HL-60 (cell line): ENCODE results near the gene DKKL1.

Experiments
- CTCF ChIP-seq: IDR thresholded peaks from one replicate; pipeline ENCODE4 v1.5.1; 2011; ENCODE audit warnings: low read length, control low read depth, inconsistent platforms; ENCODE audit not compliant: insufficient read depth
- GABPA ChIP-seq: IDR thresholded peaks from 2 replicates; pipeline ENCODE4 v1.6.1; 2012; ENCODE audit warnings: low read depth
- POLR2AphosphoS5 ChIP-seq: IDR thresholded peaks from 2 replicates; pipeline ENCODE4 v1.6.1; 2012; ENCODE audit warnings: low read depth
- REST ChIP-seq: IDR thresholded peaks from 2 replicates; pipeline ENCODE4 v1.6.1; 2012; ENCODE audit warnings: low read depth; ENCODE audit not compliant: insufficient replicate concordance

- no peak for TF ChIP-seq CTCF
- TF ChIP-seq POLR2AphosphoS5: no peak
- no peak for TF ChIP-seq GABPA
- no peak for TF ChIP-seq REST
Measured at GRCh38 chr19:49368711-49369358, 5.2 kb downstream of the DKKL1 start.
